PC-9 (cell line): ENCODE measurements around the gene MYH16.

ENCODE experiments used
- CTCF ChIP-seq: fragments of 200-600 bp; sonication (generic); conservative IDR thresholded peaks from 2 replicates; pipeline ENCODE4 v1.6.1; 2017; ENCODE audit warnings: mixed run types, antibody characterized with exemption, mild to moderate bottlenecking, moderate library complexity
- EZH2 ChIP-seq: fragments of 200-600 bp; sonication (generic); IDR thresholded peaks from 2 replicates; pipeline ENCODE4 v1.8.0; 2017; ENCODE audit warnings: antibody characterized with exemption, low read depth

GRCh38 chr7:99267841-99268576 is 4.6 kb upstream of the MYH16 start:
- TF ChIP-seq CTCF (no peak), EZH2 (no peak)
